Lower leg skin (tissue), 3 donors: ENCODE data around the gene ACOT11.

Experiments
- CTCF ChIP-seq, 3 donors: fragments of 450-650 bp; IDR thresholded peaks; one replicate each; pipeline ENCODE4 v1.5.1; 2016; ENCODE audit warnings: antibody characterized with exemption in 3 of 3, mild to moderate bottlenecking in 3 of 3, moderate library complexity in 2 of 3
- POLR2A ChIP-seq, 2 donors: fragments of 450-650 bp; IDR thresholded peaks; one replicate each; pipeline ENCODE4 v1.6.1; 2016 to 2017; ENCODE audit warnings: antibody characterized with exemption in 2 of 2, mild to moderate bottlenecking in 1 of 2, moderate library complexity in 1 of 2

- TF ChIP-seq CTCF (IDR thresholded peaks at IDR 0.05) (no peak), POLR2A (IDR thresholded peaks at IDR 0.05) (no peak)
Measured at GRCh38 chr1:54510715-54511270, 37.2 kb upstream of the ACOT11 start.
